GM18526 (cell line): ENCODE data around the gene MYF5.

Experiments
- POLR2A ChIP-seq: IDR thresholded peaks from 3 replicates; pipeline ENCODE4 v1.6.1; 2011; ENCODE audit not compliant: insufficient read length; ENCODE audit errors: extremely low read depth

The MYF5 gene

DNA sequence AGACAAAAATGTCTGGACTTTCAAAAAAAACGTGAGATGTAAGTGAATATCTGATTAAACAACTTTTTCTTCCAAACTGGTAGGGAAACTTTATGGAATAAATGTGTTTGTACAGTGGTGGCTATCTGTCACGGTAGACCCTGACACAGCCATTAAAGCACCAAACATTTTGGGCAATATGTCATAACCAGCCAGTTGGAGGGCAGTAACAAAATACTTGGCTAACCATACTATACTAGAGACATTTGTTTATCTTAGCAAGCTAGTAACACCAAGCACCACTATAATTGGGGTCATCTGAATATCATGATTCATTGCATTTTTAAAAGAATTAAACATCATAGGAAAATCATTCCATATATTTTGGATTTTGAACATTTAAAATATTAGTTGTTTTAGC lies 15.3 kb upstream of the MYF5 start:
- TF ChIP-seq POLR2A, result no peak

DNA sequence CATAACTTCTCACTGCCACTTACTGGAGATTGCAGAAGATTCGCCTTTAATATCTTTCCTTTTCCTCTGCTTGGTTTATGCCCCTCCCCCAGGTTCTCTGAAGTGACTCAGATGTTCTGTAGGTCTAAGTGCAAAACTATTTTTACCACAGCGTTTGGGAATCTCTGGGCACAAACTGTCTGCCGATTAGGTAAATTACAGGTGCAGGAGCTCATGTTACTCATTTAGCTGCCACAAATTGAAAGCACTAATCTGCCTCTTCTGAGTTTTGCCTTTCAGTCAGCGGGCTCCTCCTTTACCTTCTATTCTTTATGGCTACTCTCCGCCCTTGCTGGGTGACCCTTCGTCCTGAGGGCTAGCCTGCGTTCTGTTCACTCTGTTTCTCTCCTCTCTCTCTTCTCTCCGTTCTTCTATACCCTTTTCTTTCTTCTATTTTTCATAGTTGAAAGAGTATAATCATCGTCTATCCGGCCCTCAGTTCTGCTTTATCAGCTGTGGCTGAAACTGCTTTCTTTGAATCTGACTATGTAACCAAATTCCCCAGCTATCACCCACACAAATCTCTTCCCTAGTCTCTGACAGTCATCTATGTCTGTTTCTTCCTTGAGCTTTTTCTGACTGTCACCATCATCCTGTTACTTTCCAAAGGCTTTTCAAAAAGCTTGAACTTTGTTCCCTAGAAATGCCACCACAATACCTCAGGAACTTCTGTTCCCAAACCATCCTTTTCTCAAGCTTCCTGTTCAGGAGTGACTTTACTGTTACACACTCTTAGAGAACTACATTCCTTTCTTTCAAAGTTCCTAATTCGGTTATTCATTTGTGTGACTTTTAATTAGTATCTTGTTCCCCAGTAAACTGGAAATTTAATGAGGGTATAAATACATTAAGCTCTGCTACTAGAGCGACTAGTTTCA lies 13.6 kb upstream of the MYF5 start:
- TF ChIP-seq POLR2A, result no peak

DNA sequence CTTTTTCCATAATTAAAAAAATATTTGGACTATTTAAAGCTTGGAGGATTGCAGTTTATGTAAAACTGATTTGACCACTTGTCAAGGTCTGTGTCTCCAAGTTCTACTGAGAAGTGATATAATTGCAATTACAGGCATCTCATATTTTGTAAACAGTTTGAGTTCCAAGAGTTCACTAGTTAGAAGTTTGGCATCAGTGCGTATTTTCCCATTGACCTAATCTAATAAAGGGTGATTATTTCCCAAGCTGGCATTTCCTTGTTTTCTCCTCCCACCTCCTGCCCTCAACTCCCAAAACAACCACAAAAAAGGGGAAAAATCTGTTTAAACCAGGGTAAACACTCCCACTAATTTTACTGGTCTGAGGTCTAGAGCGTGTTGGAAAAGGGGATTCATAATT lies 12.3 kb upstream of the MYF5 start:
- TF ChIP-seq POLR2A, result no peak

DNA sequence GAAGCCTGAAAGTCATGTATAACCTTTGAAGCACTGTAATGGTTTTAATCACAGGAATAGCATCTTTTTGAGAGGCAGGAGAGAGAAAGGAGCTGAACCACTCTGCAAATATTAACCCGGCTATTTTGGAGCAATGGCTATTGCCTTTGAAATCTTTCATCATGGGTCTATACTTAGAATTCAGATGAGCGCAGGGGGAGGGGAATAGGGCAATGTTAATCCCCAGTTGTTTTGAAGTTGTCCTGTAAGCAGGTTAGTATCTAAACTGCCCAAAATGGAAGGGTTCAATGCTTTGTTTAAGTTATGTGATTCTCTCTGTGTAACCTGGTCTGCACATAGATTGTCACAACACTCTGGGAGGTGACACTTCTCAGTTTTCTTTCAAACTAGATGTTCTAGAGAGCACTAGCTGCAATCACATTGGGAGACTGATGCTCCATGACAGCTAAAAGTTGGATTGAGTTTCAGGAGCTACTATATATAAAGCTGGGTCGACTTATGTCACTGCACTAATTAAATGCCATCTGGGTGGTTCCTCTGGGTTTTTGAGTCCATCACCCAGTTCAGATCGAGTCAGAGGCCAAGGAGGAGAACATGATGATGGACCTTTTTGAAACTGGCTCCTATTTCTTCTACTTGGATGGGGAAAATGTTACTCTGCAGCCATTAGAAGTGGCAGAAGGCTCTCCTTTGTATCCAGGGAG lies 9.4 kb upstream of the MYF5 start, which contains the start of gene MYF6:
MYF6 (plus strand) TSS at position 509 of the 704 bp plus-strand sequence; CDS start at position 595, 86 bp downstream.
- TF ChIP-seq POLR2A, result no peak

DNA sequence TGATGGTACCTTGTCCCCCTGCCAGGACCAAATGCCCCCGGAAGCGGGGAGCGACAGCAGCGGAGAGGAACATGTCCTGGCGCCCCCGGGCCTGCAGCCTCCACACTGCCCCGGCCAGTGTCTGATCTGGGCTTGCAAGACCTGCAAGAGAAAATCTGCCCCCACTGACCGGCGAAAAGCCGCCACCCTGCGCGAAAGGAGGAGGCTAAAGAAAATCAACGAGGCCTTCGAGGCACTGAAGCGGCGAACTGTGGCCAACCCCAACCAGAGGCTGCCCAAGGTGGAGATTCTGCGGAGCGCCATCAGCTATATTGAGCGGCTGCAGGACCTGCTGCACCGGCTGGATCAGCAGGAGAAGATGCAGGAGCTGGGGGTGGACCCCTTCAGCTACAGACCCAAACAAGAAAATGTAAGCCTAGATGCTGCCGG lies 8.9 kb upstream of the MYF5 start:
- no peak for TF ChIP-seq POLR2A

GRCh38 chr12:80708259-80708974 lies 8.3 kb upstream of the MYF5 start:
- no peak for TF ChIP-seq POLR2A

GRCh38 chr12:80708975-80709328 lies 7.8 kb upstream of the MYF5 start:
- no peak for TF ChIP-seq POLR2A

GRCh38 chr12:80709811-80710726 lies 6.6 kb upstream of the MYF5 start:
- TF ChIP-seq POLR2A, result no peak

DNA sequence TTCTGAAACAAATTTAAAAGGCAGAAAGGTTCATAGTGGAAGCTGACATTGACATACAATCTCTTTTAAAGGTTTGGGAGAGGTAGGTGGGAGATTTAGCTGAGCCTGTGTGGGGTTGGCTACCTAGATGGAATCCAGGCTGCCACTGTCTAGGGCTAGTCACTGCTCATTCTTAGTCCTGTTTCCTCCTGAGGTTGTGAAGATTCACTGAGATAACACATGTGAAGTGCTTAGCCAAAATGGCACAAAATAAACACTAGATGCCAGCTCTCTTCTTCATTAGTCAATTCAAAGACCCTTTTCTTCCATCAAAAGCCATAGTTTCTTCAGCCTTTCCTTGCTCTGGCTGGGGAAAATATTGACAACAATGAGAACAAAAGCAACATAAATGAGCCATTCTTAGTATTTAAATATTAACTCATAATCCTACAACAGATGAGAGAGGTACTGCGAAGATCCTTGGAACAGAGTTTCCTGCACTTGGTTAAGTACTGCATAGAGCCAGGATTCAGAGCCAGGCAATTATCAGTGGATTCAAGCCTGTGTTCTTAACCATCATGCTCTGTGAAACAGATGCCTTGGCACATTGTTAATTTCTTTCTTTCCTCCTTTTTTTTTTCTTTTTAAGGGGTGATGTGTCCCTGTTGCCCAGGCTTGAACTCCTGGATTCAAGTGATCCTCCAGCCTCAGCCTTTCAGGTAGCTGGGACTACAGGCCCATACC lies 5.8 kb upstream of the MYF5 start:
- no peak for TF ChIP-seq POLR2A

GRCh38 chr12:80711866-80712265 lies 4.8 kb upstream of the MYF5 start:
- TF ChIP-seq POLR2A, result no peak

DNA sequence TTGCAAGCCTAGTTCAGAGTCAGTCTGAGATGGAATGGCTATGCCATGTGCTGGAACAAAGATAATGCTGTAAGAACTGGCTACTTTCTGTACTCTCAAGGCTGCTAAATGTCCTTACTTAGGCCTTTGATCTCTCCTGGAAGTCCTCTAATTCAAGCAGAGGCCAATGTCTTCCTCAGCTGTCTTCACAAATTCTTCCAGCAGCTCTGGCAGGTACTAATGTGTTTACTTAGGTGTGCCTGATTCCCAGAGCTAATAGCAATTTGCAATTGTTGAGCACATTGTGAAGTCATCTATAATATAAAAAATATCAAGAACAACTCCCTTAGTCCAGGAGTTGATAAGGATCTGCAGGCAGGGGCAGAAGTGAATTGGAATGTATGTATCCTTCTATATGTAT lies 3.8 kb upstream of the MYF5 start:
- TF ChIP-seq POLR2A, result no peak

GRCh38 chr12:80713419-80713818 lies 3.3 kb upstream of the MYF5 start:
- TF ChIP-seq POLR2A, result no peak

DNA sequence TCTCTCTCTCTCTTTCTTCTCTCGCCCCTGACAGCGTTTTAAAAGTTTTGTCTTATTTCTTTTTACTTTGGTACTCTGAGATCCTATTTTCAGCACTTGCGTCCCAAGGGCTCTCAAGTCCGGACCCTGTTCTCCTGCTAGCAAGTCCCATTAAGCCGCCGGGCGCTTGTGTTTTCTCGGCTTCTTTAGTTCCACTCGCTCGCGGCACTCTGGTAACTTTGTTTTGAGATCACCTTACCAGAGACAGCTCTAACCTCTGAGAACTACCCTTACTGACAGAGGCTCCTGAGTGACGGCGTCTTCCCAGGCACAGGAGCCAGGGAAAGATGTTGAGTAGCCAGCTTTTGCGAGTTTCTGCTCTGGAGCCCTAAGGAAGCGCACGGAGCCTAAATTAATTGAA lies 2.7 kb upstream of the MYF5 start:
- TF ChIP-seq POLR2A, result no peak

- TF ChIP-seq POLR2A, result no peak
Observed at GRCh38 chr12:80714846-80715245, 1.9 kb upstream of the MYF5 start.
